K562 (cell line): ENCODE data around the gene GPR179.

Experiments
- EP300 ChIP-seq: IDR thresholded peaks from 2 replicates; pipeline ENCODE4 v1.6.1; 2012; ENCODE audit warnings: low read length, improper control_type of control experiment
- KDM1A ChIP-seq, 2 experiments: fragments of 450-650 bp; IDR thresholded peaks; 2 replicates each; pipeline ENCODE4 v1.6.1; 2016; ENCODE audit warnings: mild to moderate bottlenecking in 2 of 2
- NFYB ChIP-seq: IDR thresholded peaks from 2 replicates; pipeline ENCODE4 v1.6.1; 2011; ENCODE audit warnings: mild to moderate bottlenecking, moderate library complexity; ENCODE audit not compliant: insufficient read length; ENCODE audit errors: extremely low read depth
- NR2C2 ChIP-seq, 2 experiments: fragments of 200-800 bp in 1 of 2; sonication (Bioruptor generic) in 1 of 2; sonication (generic) in 1 of 2; formaldehyde crosslinking in 1 of 2; IDR thresholded peaks; 2 replicates each; pipeline versions ENCODE4 v1.6.1 to v1.8.0; 2016 to 2022; ENCODE audit warnings: mild to moderate bottlenecking in 1 of 2, missing compliant biosample characterization in 1 of 2, missing genetic modification characterization in 1 of 2, missing genetic modification reagents in 1 of 2
- RAD21 ChIP-seq, 2 experiments: fragments of 250-450 bp in 1 of 2; fragments of 450-650 bp in 1 of 2; sonication (Bioruptor Pico) in 1 of 2; formaldehyde crosslinking in 1 of 2; IDR thresholded peaks in 1 of 2; conservative IDR thresholded peaks in 1 of 2; 2 replicates each; pipeline versions ENCODE4 v1.4.0 to v1.8.0; 2020 to 2022; ENCODE audit warnings: mild to moderate bottlenecking in 2 of 2, moderate library complexity in 1 of 2
- RNF2 ChIP-seq: sonication (generic); IDR thresholded peaks from 2 replicates; pipeline ENCODE4 v1.6.1; 2016
- XRCC3 ChIP-seq: fragments of 450-650 bp; IDR thresholded peaks from 2 replicates; pipeline ENCODE4 v1.6.1; 2017; ENCODE audit warnings: mild to moderate bottlenecking, moderate library complexity
- YY1 ChIP-seq, 3 experiments: IDR thresholded peaks; 2 replicates each; pipeline ENCODE4 v1.6.1; 2011; ENCODE audit warnings: low read length in 2 of 3, mild to moderate bottlenecking in 2 of 3, moderate library complexity in 2 of 3, borderline replicate concordance in 1 of 3, control low read depth in 1 of 3, low read depth in 1 of 3; ENCODE audit not compliant: insufficient read depth in 3 of 3, insufficient replicate concordance in 2 of 3, control insufficient read depth in 1 of 3, insufficient read length in 1 of 3; ENCODE audit errors: extremely low read depth in 1 of 3
- ZNF785 ChIP-seq: fragments of 250-450 bp; sonication (Bioruptor Pico); IDR thresholded peaks from 2 replicates; pipeline ENCODE4 v1.4.0; 2020; ENCODE audit warnings: mild to moderate bottlenecking
- TF ChIP-seq, protein P1 (sequence below): sonication (generic); formaldehyde crosslinking; IDR thresholded peaks from 2 replicates; pipeline ENCODE4 v1.8.0; 2022; ENCODE audit warnings: mild to moderate bottlenecking, missing genetic modification reagents
- TF ChIP-seq, protein P2 (sequence below): fragments of 450-650 bp; conservative IDR thresholded peaks from 2 replicates; pipeline ENCODE4 v1.6.1; 2016; ENCODE audit warnings: missing genetic modification characterization, low read depth, mild to moderate bottlenecking, control low read depth, missing compliant biosample characterization

DNA sequence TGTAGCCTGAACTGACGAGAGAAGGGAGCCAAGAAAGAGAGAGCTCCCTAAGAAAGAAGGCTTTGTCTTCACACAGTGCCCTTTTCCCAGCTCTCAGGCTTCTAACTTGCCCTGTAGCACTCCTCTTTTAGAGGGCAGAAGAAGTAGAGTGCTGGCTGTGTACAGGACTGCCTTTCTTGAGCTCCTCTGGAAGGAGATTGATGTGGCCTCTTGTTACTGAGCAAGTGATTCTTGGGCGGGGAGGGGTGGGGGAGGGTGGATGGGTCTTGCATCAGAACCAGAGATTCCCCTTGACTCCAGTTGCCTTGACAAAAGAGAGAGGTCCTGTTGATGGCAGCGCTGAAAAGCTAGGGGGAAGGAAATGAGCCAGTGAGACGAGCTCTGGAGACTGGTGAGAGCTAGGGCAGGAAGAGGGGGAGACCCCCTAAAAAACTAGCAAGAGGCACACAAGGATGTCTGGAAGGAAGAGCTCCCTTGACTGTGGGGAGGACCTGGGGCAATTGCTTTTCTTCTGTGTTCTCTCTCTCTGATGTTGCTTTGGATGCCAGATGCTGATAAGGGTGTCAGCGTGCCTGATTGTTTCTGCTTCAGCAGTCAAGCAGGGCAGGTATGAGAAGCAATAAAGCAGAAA is 18.4 kb downstream of the GPR179 start:
- TF ChIP-seq, protein P1, sequence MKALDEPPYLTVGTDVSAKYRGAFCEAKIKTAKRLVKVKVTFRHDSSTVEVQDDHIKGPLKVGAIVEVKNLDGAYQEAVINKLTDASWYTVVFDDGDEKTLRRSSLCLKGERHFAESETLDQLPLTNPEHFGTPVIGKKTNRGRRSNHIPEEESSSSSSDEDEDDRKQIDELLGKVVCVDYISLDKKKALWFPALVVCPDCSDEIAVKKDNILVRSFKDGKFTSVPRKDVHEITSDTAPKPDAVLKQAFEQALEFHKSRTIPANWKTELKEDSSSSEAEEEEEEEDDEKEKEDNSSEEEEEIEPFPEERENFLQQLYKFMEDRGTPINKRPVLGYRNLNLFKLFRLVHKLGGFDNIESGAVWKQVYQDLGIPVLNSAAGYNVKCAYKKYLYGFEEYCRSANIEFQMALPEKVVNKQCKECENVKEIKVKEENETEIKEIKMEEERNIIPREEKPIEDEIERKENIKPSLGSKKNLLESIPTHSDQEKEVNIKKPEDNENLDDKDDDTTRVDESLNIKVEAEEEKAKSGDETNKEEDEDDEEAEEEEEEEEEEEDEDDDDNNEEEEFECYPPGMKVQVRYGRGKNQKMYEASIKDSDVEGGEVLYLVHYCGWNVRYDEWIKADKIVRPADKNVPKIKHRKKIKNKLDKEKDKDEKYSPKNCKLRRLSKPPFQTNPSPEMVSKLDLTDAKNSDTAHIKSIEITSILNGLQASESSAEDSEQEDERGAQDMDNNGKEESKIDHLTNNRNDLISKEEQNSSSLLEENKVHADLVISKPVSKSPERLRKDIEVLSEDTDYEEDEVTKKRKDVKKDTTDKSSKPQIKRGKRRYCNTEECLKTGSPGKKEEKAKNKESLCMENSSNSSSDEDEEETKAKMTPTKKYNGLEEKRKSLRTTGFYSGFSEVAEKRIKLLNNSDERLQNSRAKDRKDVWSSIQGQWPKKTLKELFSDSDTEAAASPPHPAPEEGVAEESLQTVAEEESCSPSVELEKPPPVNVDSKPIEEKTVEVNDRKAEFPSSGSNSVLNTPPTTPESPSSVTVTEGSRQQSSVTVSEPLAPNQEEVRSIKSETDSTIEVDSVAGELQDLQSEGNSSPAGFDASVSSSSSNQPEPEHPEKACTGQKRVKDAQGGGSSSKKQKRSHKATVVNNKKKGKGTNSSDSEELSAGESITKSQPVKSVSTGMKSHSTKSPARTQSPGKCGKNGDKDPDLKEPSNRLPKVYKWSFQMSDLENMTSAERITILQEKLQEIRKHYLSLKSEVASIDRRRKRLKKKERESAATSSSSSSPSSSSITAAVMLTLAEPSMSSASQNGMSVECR (CRISPR knock-in tag): no peak
- TF ChIP-seq ZNF785 (CRISPR knock-in tag): no peak
- TF ChIP-seq, protein P2, sequence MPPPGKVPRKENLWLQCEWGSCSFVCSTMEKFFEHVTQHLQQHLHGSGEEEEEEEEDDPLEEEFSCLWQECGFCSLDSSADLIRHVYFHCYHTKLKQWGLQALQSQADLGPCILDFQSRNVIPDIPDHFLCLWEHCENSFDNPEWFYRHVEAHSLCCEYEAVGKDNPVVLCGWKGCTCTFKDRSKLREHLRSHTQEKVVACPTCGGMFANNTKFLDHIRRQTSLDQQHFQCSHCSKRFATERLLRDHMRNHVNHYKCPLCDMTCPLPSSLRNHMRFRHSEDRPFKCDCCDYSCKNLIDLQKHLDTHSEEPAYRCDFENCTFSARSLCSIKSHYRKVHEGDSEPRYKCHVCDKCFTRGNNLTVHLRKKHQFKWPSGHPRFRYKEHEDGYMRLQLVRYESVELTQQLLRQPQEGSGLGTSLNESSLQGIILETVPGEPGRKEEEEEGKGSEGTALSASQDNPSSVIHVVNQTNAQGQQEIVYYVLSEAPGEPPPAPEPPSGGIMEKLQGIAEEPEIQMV (tag): no peak
- no peak for TF ChIP-seq EP300
- TF ChIP-seq NFYB: no peak
- no peak for TF ChIP-seq NR2C2 (CRISPR knock-in tag; IDR thresholded peaks at IDR 0.05)
- no peak for TF ChIP-seq NR2C2 (tag; IDR thresholded peaks at IDR 0.05)
- no peak for TF ChIP-seq RAD21 (CRISPR knock-in tag; conservative IDR thresholded peaks at IDR 0.05 in 1 of 2, IDR thresholded peaks at IDR 0.05 in 1 of 2)
- no peak for TF ChIP-seq XRCC3
- TF ChIP-seq YY1 (IDR thresholded peaks at IDR 0.05; ENCODE audit: borderline replicate concordance in 1 of 3, control insufficient read depth in 1 of 3, extremely low read depth in 1 of 3, insufficient read depth in 3 of 3, insufficient read length in 1 of 3, insufficient replicate concordance in 2 of 3, low read depth in 1 of 3, low read length in 2 of 3): no peak
- no peak for TF ChIP-seq KDM1A (IDR thresholded peaks at IDR 0.05)
- no peak for TF ChIP-seq RNF2
